ENCODE results near the gene SLC1A3.

DNA sequence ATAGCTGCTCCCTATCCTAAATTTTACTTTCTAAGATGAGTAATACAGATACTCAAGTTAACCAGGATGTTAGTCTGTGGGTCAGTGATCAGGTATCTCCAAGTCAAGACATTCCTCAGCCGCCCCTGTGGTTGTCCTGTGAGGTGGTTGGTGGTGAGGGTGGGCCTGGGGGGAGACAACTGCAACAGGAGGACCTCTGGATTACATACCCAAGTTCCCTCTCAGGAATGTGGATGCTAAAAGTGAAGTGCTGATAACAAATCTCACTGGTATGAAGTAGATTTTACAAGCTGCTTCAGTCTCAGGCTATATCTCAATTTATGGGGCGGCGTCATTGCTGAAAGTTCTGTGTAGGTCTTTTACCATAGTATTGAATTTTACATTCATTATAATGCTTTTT is 38.3 kb downstream of the SLC1A3 start:
- TF ChIP-seq EZH2 (IDR thresholded peaks at IDR 0.05; ENCODE audit: borderline replicate concordance, control insufficient read depth, low read depth, low read length) (no peak), POLR2A (IDR thresholded peaks at IDR 0.05; ENCODE audit: low read depth, low read length) (no peak), SIX5 (IDR thresholded peaks at IDR 0.05; ENCODE audit: low read depth, low read length, severe bottlenecking) (no peak), CEBPB (IDR thresholded peaks at IDR 0.05; ENCODE audit: borderline replicate concordance in 1 of 2, low read depth in 2 of 2, low read length in 2 of 2) (no peak), CHD4 (IDR thresholded peaks at IDR 0.05) (no peak), FOXK2 (IDR thresholded peaks at IDR 0.05) (no peak), EP300 (IDR thresholded peaks at IDR 0.05; ENCODE audit: borderline replicate concordance in 1 of 2, control insufficient read depth in 1 of 2, low read depth in 2 of 2, low read length in 2 of 2) (no peak), HDAC6 (IDR thresholded peaks at IDR 0.05; ENCODE audit: unreplicated experiment) (no peak), BACH1 (IDR thresholded peaks at IDR 0.05; ENCODE audit: borderline replicate concordance) (no peak), JUND (IDR thresholded peaks at IDR 0.05; ENCODE audit: low read depth, low read length) (no peak), MTA3 (IDR thresholded peaks at IDR 0.05; ENCODE audit: borderline replicate concordance, low read length) (no peak)
- TF ChIP-seq, protein P1, sequence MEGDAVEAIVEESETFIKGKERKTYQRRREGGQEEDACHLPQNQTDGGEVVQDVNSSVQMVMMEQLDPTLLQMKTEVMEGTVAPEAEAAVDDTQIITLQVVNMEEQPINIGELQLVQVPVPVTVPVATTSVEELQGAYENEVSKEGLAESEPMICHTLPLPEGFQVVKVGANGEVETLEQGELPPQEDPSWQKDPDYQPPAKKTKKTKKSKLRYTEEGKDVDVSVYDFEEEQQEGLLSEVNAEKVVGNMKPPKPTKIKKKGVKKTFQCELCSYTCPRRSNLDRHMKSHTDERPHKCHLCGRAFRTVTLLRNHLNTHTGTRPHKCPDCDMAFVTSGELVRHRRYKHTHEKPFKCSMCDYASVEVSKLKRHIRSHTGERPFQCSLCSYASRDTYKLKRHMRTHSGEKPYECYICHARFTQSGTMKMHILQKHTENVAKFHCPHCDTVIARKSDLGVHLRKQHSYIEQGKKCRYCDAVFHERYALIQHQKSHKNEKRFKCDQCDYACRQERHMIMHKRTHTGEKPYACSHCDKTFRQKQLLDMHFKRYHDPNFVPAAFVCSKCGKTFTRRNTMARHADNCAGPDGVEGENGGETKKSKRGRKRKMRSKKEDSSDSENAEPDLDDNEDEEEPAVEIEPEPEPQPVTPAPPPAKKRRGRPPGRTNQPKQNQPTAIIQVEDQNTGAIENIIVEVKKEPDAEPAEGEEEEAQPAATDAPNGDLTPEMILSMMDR (IDR thresholded peaks at IDR 0.05 in 2 of 3, conservative IDR thresholded peaks at IDR 0.05 in 1 of 3; ENCODE audit: control insufficient read depth in 2 of 3, extremely low read depth in 1 of 3, insufficient read depth in 1 of 3, low read depth in 3 of 3, low read length in 3 of 3) = no peak
- TF ChIP-seq, protein P2, sequence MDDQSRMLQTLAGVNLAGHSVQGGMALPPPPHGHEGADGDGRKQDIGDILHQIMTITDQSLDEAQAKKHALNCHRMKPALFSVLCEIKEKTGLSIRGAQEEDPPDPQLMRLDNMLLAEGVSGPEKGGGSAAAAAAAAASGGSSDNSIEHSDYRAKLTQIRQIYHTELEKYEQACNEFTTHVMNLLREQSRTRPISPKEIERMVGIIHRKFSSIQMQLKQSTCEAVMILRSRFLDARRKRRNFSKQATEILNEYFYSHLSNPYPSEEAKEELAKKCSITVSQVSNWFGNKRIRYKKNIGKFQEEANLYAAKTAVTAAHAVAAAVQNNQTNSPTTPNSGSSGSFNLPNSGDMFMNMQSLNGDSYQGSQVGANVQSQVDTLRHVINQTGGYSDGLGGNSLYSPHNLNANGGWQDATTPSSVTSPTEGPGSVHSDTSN (IDR thresholded peaks at IDR 0.05; ENCODE audit: insufficient replicate concordance, low read depth, low read length) = no peak
